Right lobe of liver (tissue), 6 donors: ENCODE results near the gene HSPB6. TPM values are rescaled to one million over a fixed set of nuclear protein-coding genes. Genes with fewer than 3 reads are reported as not detected.

Experiments used
- ATAC-seq, 4 donors: fragments of 200-7000 bp; cut with Tn5 transposase; one replicate each; pipeline ENCODE4 v1.9.1; 2020; ENCODE audit warnings: mild to moderate bottlenecking in 4 of 4, moderate library complexity in 4 of 4
- DNase-seq, 3 donors: peaks; one replicate each; pipeline ENCODE4 v3.0.0-alpha.2; 2020
- H3K27ac ChIP-seq, 3 donors: fragments of 200-600 bp; one replicate each; pipeline ENCODE4 v1.8.0; 2022
- H3K27me3 ChIP-seq, 2 donors: fragments of 200-600 bp; one replicate each; pipeline ENCODE4 v1.8.0; 2022
- H3K36me3 ChIP-seq, 4 donors: fragments of 200-600 bp; sonication (generic) in 1 of 4; one replicate each; pipeline versions ENCODE4 v1.5.1 to v1.8.0; 2017 to 2022; ENCODE audit warnings: control low read depth in 1 of 4
- H3K4me1 ChIP-seq, 4 donors: fragments of 200-600 bp; sonication (generic) in 1 of 4; one replicate each; pipeline versions ENCODE4 v1.5.1 to v1.8.0; 2017 to 2022; ENCODE audit warnings: control low read depth in 1 of 4
- H3K4me3 ChIP-seq, 3 donors: fragments of 200-600 bp; one replicate each; pipeline ENCODE4 v1.8.0; 2022
- H3K9me3 ChIP-seq, 4 donors: fragments of 200-600 bp; sonication (generic) in 1 of 4; one replicate each; pipeline versions ENCODE4 v1.5.1 to v1.8.0; 2017 to 2022; ENCODE audit warnings: control low read depth in 1 of 4
- POLR2A ChIP-seq: fragments of 450-650 bp; IDR thresholded peaks from one replicate; pipeline ENCODE4 v1.6.1; 2017; ENCODE audit warnings: antibody characterized with exemption, mild to moderate bottlenecking
- WGBS: methylation state at CpG from one replicate; pipeline ENCODE4 v1.1.6; 2018; ENCODE audit warnings: low coverage, low lambda C conversion rate; ENCODE audit not compliant: insufficient coverage; ENCODE audit errors: missing lambda C conversion rate; 5-methylcytosine and 5-hydroxymethylcytosine counted together
- intact Hi-C, 2 donors: fragments of 100-400 bp; cut with DNase I; formaldehyde crosslinking; loops; one replicate each; pipeline versions ENCODE4 v1.11.2 to v1.14.1; 2022
- total RNA-seq, 6 experiments: library from RNA; depleted of rRNA in 2 of 6; stranded (reverse); fragments of >200 nt in 2 of 6; fragmentation: NEBNext Ultra II Directional in 3 of 6; extraction: Animal tissue kit (Norgen Biotek cat#: 25700) in 3 of 6; gene quantifications; one replicate each; pipeline versions ENCODE4 v1.1.0 to v1.2.4, GENCODE V29; 2016 to 2023
- TF ChIP-seq, protein P1 (sequence below), 4 donors: fragments of 200-600 bp in 3 of 4; fragments of 450-650 bp in 1 of 4; IDR thresholded peaks; one replicate each; pipeline versions ENCODE4 v1.5.1 to v1.8.0; 2016 to 2022; ENCODE audit warnings: antibody characterized with exemption in 4 of 4, mild to moderate bottlenecking in 2 of 4
- donor health status: DM: no; HTN: yes; CAD: no.
- donor health status: DM: no; HTN: no; CAD: no.
- donor health status: DM: no; HTN: no; CAD: no.
- donor health status: DM: no; HTN: yes; CAD: no.
- donor health status: DM: no; HTN: yes; CAD: no.

The HSPB6 gene
- total RNA-seq, 6 experiments from 2014 or later: 2.6 to 6.0 (median 4.5) TPM

- H3K27ac ChIP-seq: no peak overlapping the region
- TF ChIP-seq, protein P1, sequence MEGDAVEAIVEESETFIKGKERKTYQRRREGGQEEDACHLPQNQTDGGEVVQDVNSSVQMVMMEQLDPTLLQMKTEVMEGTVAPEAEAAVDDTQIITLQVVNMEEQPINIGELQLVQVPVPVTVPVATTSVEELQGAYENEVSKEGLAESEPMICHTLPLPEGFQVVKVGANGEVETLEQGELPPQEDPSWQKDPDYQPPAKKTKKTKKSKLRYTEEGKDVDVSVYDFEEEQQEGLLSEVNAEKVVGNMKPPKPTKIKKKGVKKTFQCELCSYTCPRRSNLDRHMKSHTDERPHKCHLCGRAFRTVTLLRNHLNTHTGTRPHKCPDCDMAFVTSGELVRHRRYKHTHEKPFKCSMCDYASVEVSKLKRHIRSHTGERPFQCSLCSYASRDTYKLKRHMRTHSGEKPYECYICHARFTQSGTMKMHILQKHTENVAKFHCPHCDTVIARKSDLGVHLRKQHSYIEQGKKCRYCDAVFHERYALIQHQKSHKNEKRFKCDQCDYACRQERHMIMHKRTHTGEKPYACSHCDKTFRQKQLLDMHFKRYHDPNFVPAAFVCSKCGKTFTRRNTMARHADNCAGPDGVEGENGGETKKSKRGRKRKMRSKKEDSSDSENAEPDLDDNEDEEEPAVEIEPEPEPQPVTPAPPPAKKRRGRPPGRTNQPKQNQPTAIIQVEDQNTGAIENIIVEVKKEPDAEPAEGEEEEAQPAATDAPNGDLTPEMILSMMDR (IDR thresholded peaks at IDR 0.05): no peak
- TF ChIP-seq POLR2A: no peak
- intact Hi-C loops: no loop called here
- no peaks in the 10 kb centered on the region for H3K4me1 ChIP-seq
- no peak overlapping the region for H3K4me3 ChIP-seq
- ATAC-seq: no peak
- peaks cover 11 to 93% (median 50%) of the 10 kb centered on the region in 4 donors for H3K36me3 ChIP-seq
- no peaks in the 10 kb centered on the region for H3K27me3 ChIP-seq
- peak in 1 of 3 donors; percentile 18 for DNase-seq
- no peaks in the 10 kb centered on the region for H3K9me3 ChIP-seq
- WGBS: no CpG with 5 or more reads among the region's 11 CpGs
Observed at GRCh38 chr19:35729763-35730162, 27.1 kb downstream of the HSPB6 start.

DNA sequence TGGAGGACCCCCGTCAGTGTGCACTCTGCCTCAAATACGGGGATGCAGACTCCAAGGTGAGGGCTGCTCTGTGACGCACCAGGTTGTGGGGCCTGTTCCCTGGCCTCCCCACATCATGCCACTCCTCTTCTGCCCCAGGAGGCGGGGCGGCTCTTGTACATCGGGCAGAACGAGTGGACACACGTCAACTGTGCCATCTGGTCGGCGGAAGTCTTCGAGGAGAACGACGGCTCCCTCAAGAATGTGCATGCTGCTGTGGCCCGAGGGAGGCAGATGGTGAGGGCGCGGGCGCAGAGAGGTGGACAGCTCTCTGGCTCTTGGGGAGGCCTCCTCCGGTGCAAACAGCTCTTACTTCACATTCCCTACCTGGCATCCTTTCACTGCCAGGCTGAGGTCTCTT, 27.8 kb downstream of the HSPB6 start:
- DNase-seq: no peak
- H3K9me3 ChIP-seq: no peaks in the 10 kb centered on the region
- no peak for ATAC-seq
- no peak overlapping the region for H3K4me3 ChIP-seq
- H3K27ac ChIP-seq: no peak overlapping the region
- H3K4me1 ChIP-seq: no peaks in the 10 kb centered on the region
- H3K27me3 ChIP-seq: no peaks in the 10 kb centered on the region
- WGBS: 94% methylated on average over 12 of the region's 18 CpGs
- intact Hi-C loops: no loop called here
- H3K36me3 ChIP-seq: peaks cover 11 to 95% (median 56%) of the 10 kb centered on the region in 4 donors
- TF ChIP-seq, protein P1 (IDR thresholded peaks at IDR 0.05): no peak

- intact Hi-C loops: no loop called here
- Histone ChIP-seq H3K27me3 (no peaks in the 10 kb centered on the region), H3K9me3 (no peaks in the 10 kb centered on the region), H3K27ac (no peak overlapping the region), H3K4me3 (no peak overlapping the region), H3K4me1 (no peaks in the 10 kb centered on the region), H3K36me3 (peaks cover 11 to 96% (median 62%) of the 10 kb centered on the region in 4 donors)
- ATAC-seq: no peak
- WGBS: 93% methylated on average over 13 of the region's 19 CpGs
- TF ChIP-seq, protein P1 (IDR thresholded peaks at IDR 0.05): no peak
- no peak for TF ChIP-seq POLR2A
- no peak for DNase-seq
Observed at GRCh38 chr19:35727956-35728706, 28.7 kb downstream of the HSPB6 start.

DNA sequence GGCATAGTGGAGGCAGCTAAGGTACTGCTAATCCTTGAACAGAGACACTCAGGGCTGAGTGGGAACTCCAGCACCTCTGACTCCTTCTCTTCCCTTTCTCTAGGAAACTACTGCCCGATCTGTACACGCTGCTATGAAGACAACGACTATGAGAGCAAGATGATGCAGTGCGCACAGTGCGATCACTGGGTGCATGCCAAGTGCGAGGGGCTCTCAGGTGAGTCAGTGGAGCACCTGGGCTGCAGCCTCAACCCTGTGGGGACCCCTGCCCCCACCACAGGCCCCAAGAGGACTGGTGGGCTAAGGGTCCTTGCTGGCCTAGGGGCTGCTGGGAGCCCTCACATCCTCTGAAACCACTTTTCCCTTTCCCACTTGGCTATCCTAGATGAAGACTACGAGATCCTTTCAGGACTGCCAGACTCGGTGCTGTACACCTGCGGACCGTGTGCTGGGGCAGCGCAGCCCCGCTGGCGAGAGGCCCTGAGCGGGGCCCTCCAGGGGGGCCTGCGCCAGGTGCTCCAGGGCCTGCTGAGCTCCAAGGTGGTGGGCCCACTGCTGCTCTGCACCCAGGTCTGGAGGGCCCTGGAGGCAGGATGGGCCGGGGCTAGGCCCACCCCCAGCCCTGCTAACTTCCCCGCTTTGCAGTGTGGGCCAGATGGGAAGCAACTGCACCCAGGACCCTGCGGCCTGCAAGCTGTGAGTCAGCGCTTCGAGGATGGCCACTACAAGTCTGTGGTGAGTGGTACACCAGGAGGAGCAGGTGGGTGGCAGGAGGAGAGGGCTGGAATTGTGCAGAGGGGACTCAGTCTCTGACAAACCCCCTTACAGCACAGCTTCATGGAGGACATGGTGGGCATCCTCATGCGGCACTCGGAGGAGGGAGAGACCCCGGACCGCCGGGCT, 29.5 kb downstream of the HSPB6 start:
- WGBS: 85% methylated on average over 4 of the region's 25 CpGs
- intact Hi-C loops: no loop called here
- peak in 2 of 3 donors; percentile 16 to 46 for DNase-seq

More for the DNA sequence above, 29.5 kb downstream of the HSPB6 start:
- no peak for ATAC-seq
- Histone ChIP-seq H3K4me1 (no peaks in the 10 kb centered on the region), H3K4me3 (no peak overlapping the region), H3K27ac (no peak overlapping the region), H3K27me3 (no peaks in the 10 kb centered on the region), H3K9me3 (no peaks in the 10 kb centered on the region), H3K36me3 (peaks cover 11 to 99% (median 67%) of the 10 kb centered on the region in 4 donors)
- no peak for TF ChIP-seq POLR2A
- TF ChIP-seq, protein P1 (IDR thresholded peaks at IDR 0.05): no peak
